ENCODE measurements around the gene HBA1.
"Not testable (repeated sequence)": the region's sequence is repeated elsewhere in the genome, so short reads cannot be mapped to it uniquely, and the experiment has no call there.

Gene HBA1

DNA sequence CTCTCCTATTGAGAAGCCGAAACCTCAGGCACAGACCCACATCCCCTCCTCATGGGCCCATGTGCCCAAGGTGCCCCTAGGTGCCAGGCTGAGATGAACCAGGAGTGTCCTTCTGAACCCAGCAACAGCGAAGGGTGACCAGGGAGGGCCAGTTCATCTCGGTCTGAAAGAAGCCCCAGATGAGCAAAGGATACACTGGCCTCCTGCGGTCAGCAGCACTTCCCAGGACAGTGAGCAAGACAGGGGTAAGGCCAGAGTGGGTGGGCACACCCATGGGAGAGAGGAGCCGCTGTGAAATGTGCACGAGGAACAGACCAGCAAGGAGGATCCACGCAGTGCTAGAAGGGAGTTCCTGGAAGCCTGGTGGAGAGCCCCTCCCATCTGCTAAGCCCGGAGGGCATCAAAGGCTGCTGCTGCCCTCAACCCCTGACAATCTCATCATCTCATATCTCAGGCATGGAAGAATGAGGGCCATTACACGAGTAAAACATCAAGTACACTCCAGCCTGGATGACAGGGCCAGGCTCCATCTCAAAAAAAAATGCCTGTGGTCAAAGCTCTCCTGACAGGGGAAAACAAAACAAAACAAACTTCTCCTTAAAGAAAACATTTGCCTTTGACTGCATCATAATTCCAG is 27.3 kb upstream of the HBA1 start:
- H3K9me3 ChIP-seq: no peaks in the 10 kb centered on the region
- H3K36me3 ChIP-seq: no peaks in the 10 kb centered on the region
- TF ChIP-seq, protein P1, sequence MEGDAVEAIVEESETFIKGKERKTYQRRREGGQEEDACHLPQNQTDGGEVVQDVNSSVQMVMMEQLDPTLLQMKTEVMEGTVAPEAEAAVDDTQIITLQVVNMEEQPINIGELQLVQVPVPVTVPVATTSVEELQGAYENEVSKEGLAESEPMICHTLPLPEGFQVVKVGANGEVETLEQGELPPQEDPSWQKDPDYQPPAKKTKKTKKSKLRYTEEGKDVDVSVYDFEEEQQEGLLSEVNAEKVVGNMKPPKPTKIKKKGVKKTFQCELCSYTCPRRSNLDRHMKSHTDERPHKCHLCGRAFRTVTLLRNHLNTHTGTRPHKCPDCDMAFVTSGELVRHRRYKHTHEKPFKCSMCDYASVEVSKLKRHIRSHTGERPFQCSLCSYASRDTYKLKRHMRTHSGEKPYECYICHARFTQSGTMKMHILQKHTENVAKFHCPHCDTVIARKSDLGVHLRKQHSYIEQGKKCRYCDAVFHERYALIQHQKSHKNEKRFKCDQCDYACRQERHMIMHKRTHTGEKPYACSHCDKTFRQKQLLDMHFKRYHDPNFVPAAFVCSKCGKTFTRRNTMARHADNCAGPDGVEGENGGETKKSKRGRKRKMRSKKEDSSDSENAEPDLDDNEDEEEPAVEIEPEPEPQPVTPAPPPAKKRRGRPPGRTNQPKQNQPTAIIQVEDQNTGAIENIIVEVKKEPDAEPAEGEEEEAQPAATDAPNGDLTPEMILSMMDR (IDR thresholded peaks at IDR 0.05; ENCODE audit: low read depth, low read length): no peak
- peak; percentile 55 for DNase-seq
- no peak overlapping the region for H3K4me3 ChIP-seq (ENCODE audit: low read depth, low read length)
- peaks cover 7% of the 10 kb centered on the region for H3K4me1 ChIP-seq
- H3K27me3 ChIP-seq: no peaks in the 10 kb centered on the region

DNA sequence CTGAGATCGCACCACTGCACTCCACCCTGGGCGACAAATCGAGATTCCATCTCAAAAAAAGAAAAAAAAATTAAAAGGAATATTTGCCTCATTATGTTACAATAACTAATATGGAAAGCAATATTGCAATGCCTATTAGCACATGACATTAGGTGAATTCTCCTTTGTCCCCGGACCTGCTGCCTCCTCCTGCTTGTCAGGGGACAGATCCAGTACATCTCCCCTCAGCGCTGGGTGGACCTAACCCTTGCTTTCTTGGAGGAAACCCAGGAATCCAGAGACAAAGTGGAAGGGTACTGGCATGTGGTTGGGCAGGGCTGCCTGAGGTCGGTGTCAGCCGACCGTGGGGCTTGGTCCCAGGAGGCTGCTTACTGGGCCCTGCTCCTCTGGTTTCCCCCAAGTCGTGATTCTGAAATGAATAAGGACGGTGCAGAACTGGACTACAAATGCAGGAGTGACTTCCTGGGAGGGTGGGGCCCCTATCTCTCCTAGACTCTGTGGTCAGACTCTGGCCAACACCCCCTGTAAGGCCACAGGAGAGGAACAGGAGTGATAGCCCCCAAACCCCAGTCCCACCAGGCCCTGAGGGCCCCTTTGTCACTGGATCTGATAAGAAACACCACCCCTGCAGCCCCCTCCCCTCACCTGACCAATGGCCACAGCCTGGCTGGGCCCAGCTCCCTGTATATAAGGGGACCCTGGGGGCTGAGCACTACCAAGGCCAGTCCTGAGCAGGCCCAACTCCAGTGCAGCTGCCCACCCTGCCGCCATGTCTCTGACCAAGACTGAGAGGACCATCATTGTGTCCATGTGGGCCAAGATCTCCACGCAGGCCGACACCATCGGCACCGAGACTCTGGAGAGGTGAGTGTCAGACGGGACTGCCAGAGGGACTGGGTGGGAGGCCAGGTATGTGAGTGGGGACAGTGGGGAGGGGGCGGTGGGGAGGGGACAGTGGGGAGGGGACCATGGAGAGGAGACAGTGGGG is 24.0 kb upstream of the HBA1 start, which contains the start of gene HBZ:
Gene HBZ, plus strand, starts transcription at position 504 of the 988 bp plus-strand sequence. Its CDS starts 266 bp downstream, at position 770.
- H3K27me3 ChIP-seq: peaks cover 7% of the 10 kb centered on the region; the same call in 1 of the 2 replicates
- peaks cover 7% of the 10 kb centered on the region for H3K4me1 ChIP-seq

DNA sequence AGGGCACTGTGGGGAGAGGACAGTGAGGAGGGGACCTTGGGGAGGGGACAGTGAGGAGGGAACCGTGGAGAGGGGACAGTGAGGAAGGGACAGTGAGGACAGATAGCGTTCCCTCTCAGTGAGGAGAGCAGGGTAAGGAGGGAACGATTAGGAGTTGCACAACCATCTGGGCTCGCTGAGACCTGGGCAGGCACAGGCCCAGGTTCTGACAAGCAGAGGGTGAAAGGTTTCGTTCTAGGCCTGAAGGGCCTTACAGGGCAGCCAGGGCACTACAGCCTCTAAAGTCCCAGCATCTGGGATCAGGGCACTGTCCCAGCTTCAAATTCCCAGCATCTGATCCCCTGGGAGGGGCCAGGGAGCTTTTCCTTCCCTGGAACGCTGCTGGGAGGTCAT is 23.4 kb upstream of the HBA1 start:
- not testable (repeated sequence) for H3K4me1 ChIP-seq; DNase-seq; H3K4me3 ChIP-seq (ENCODE audit: low read depth, low read length); H3K36me3 ChIP-seq; H3K9me3 ChIP-seq
- H3K27me3 ChIP-seq: peaks cover 14% of the 10 kb centered on the region

More for the DNA sequence above, 24.0 kb upstream of the HBA1 start, which contains the start of gene HBZ:
- TF ChIP-seq, protein P1 (IDR thresholded peaks at IDR 0.05; ENCODE audit: low read depth, low read length): no peak
- DNase-seq: no peak
- H3K4me3 ChIP-seq (ENCODE audit: low read depth, low read length): no peak within 1 kb of the TSS
- no peaks in the 10 kb centered on the region for H3K36me3 ChIP-seq
- no peaks in the 10 kb centered on the region for H3K9me3 ChIP-seq

DNA sequence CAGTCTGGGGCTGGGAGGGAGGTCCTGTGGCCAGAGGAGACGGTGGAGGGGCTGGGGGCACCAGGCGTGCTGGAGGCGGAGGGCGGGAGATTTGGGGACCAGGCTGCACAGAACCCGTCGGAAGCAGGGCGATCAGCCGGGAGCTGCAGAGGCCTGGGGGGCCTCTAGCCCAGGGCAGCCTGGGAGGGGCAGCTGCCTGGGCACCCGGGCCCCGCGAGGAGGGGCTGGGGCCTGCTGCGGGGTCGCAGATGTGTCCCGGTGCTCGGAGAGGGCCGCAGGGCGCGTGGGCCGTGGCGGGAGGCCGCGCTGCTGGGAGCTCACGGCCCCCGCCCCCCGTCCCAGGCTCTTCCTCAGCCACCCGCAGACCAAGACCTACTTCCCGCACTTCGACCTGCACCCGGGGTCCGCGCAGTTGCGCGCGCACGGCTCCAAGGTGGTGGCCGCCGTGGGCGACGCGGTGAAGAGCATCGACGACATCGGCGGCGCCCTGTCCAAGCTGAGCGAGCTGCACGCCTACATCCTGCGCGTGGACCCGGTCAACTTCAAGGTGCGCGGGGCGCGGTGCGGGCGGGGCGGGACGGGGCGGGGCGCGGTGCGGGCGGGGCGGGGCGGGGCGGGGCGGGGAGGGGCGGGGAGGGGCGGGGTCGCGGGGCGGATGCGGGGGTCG is 22.8 kb upstream of the HBA1 start:
- DNase-seq; H3K36me3 ChIP-seq; H3K4me3 ChIP-seq (ENCODE audit: low read depth, low read length); H3K9me3 ChIP-seq; H3K4me1 ChIP-seq: not testable (repeated sequence)
- peaks cover 19% of the 10 kb centered on the region for H3K27me3 ChIP-seq

DNA sequence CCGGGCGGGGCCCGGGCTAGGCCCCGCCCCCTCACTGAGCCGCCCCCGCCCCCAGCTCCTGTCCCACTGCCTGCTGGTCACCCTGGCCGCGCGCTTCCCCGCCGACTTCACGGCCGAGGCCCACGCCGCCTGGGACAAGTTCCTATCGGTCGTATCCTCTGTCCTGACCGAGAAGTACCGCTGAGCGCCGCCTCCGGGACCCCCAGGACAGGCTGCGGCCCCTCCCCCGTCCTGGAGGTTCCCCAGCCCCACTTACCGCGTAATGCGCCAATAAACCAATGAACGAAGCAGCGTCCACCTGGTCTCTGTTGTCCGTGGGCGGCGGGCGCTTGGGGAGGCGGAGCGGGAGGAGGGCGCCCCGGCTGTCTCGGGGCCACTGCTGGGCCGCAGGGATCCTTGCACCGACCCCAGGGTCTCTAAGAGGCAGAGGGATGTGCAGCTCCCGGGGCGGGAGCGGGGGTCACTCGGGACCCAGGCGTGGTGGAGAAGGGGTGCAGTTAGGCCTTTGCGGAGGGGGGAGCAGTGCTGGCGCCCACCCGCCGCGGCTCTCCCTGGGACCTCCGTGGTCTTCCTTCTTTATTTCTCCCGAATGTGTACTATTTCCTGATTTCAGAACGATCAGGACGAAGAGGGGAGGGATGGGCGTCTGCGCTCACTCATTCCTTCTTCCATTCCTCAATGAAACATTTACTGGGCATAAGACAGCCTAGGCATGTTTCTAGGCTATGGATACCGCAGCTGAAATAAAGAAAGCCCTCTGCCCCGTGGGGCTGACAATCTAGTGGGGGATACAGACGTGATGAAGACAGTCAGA is 22.1 kb upstream of the HBA1 start:
- DNase-seq: peak; percentile 53
- Histone ChIP-seq H3K4me1 (peaks cover 3% of the 10 kb centered on the region; the same call in 1 of the 2 replicates), H3K27me3 (peaks cover 24% of the 10 kb centered on the region), H3K36me3 (no peaks in the 10 kb centered on the region), H3K9me3 (no peaks in the 10 kb centered on the region), H3K4me3 (ENCODE audit: low read depth, low read length) (peak overlapping the region; percentile 66)
- TF ChIP-seq, protein P1 (IDR thresholded peaks at IDR 0.05; ENCODE audit: low read depth, low read length): no peak

DNA sequence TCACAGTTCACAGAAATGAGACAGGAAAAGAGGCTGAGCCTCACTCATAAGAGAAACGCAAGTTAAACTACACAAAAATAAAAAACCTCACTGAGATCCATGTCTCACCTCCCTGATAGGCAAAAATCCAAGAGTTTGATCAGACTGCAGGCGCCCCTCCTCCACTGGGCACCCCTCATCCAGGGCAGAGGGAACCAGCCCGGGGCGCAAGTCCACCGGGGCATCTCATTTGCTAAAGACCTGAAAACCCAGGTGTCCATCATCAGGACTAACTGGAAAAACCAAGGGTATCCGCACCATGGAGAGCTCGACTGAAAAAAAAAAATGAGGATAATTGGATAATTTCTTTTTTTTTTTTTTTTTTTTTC is 21.5 kb upstream of the HBA1 start:
- Histone ChIP-seq H3K27me3 (peaks cover 24% of the 10 kb centered on the region), H3K4me3 (ENCODE audit: low read depth, low read length) (peak overlapping the region; percentile 66)
- TF ChIP-seq, protein P1 (IDR thresholded peaks at IDR 0.05; ENCODE audit: low read depth, low read length): no peak

More for the DNA sequence above, 21.5 kb upstream of the HBA1 start:
- Histone ChIP-seq H3K4me1 (no peaks in the 10 kb centered on the region), H3K9me3 (no peaks in the 10 kb centered on the region), H3K36me3 (no peaks in the 10 kb centered on the region)
- DNase-seq: no peak
